ENCODE measurements around the gene NEDD4L.

NEDD4L gene

GRCh38 chr18:58449464-58449863 lies 405.4 kb downstream of the NEDD4L start:
- H3K9me3 ChIP-seq (ENCODE audit: severe bottlenecking), result no peaks in the 10 kb centered on the region
- no peaks in the 10 kb centered on the region for H3K36me3 ChIP-seq
- H3K27ac ChIP-seq, result no peak overlapping the region
- TF ChIP-seq CTCF (IDR thresholded peaks at IDR 0.05; ENCODE audit: low read depth, low read length), result no peak
- no peak for DNase-seq
- no peaks in the 10 kb centered on the region for H3K27me3 ChIP-seq (ENCODE audit: insufficient read depth, low read depth, severe bottlenecking)
- H3K4me3 ChIP-seq (ENCODE audit: low read depth, low read length), result no peak overlapping the region

Data from WERI-Rb-1 (cell line).